HuH-7 (cell line): ENCODE results near the gene PARP9.

Experiments
- DNase-seq: peaks from one replicate; pipeline ENCODE4 v3.0.0; 2011; ENCODE audit warnings: low spot score

Gene PARP9

DNA sequence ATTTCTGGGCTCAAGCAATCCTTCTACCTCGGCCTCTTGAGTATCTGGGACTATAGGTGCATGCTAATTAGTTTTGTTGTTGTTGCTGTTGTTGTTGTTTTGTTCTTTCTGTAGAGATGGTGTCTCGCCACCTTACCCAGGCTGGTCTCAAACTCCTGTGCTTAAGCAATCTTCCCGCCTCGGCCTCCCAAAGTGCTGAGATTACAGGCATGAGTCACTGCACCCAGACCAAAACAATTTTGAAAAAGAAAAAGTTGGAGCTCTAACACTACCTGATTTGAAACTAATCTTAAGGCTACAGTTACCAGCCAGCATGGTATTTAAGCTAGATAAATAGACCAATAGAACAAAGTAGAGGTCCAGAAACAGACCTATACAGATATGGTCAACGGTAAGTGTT lies 79.1 kb downstream of the PARP9 start:
- no peak for DNase-seq

DNA sequence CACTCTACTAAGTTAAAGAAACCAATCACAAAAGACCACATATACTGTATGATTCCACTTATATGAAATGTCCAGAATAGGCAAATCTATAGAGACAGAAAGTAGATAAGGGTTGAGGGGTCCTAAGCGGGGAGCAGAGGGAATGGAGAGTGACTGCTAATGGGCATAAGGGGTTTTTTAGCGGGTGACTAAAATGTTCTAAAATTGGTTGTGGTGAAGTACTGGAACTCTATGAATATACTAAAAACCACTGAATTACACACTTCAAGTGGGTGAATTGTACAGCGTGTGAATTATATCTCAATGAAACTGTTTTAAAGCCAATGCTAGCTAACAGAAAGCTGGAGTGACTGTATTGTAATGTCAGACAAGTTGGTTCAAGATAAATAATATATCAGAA lies 82.7 kb downstream of the PARP9 start:
- DNase-seq: no peak
